Gastroesophageal sphincter (tissue), 4 donors: Measurements from ENCODE around the gene TEX14. TPM values are rescaled to one million over a fixed set of nuclear protein-coding genes. Genes with fewer than 3 reads are reported as not detected.
"Not testable (repeated sequence)": the region's sequence is repeated elsewhere in the genome, so short reads cannot be mapped to it uniquely, and the experiment has no call there.

Experiments
- ATAC-seq: fragments of 150-250 bp; one replicate; pipeline ENCODE4 v1.9.1; 2016; ENCODE audit warnings: mild to moderate bottlenecking, moderate library complexity
- H3K27ac ChIP-seq, 4 donors: fragments of 200-600 bp; sonication (generic) in 3 of 4; 1 replicate in 3 of 4; 2 replicates in 1 of 4; pipeline ENCODE4 v1.5.1; 2016 to 2019
- H3K27me3 ChIP-seq: fragments of 200-600 bp; sonication (generic); one replicate; pipeline ENCODE4 v1.5.1; 2019
- H3K36me3 ChIP-seq, 2 donors: fragments of 200-600 bp; sonication (generic); one replicate each; pipeline ENCODE4 v1.5.1; 2019; ENCODE audit warnings: control low read depth in 1 of 2
- H3K4me1 ChIP-seq, 3 donors: fragments of 200-600 bp; sonication (generic); 1 replicate in 2 of 3; 2 replicates in 1 of 3; pipeline ENCODE4 v1.5.1; 2016 to 2019; ENCODE audit warnings: control low read depth in 2 of 3
- H3K4me3 ChIP-seq, 2 donors: fragments of 200-600 bp; sonication (generic); one replicate each; pipeline ENCODE4 v1.5.1; 2019; ENCODE audit warnings: mild to moderate bottlenecking in 1 of 2, moderate library complexity in 1 of 2
- H3K9me3 ChIP-seq, 3 donors: fragments of 200-600 bp; sonication (generic); one replicate each; pipeline ENCODE4 v1.5.1; 2017 to 2019; ENCODE audit warnings: control low read depth in 2 of 3
- EP300 ChIP-seq: sonication (generic); formaldehyde crosslinking; IDR thresholded peaks from one replicate; pipeline ENCODE4 v1.6.1; 2017; ENCODE audit warnings: antibody characterized with exemption, mild to moderate bottlenecking
- POLR2A ChIP-seq, 2 donors: fragments of 450-650 bp; IDR thresholded peaks; one replicate each; pipeline ENCODE4 v1.6.1; 2017; ENCODE audit warnings: antibody characterized with exemption in 2 of 2, mild to moderate bottlenecking in 2 of 2, moderate library complexity in 1 of 2
- POLR2AphosphoS5 ChIP-seq: sonication (generic); formaldehyde crosslinking; IDR thresholded peaks from one replicate; pipeline ENCODE4 v1.6.1; 2017; ENCODE audit warnings: antibody characterized with exemption
- WGBS, 2 donors: methylation state at CpG; one replicate each; pipeline ENCODE4 v1.1.5; 2018; ENCODE audit warnings: low coverage in 1 of 2; 5-methylcytosine and 5-hydroxymethylcytosine counted together
- total RNA-seq, 4 donors: library from RNA; depleted of rRNA; stranded (reverse); fragments of >200 nt; gene quantifications; one replicate each; pipeline ENCODE4 v1.1.0, GENCODE V29; 2016
- TF ChIP-seq, protein P1 (sequence below), 4 experiments: fragments of 200-600 bp in 2 of 4; fragments of 450-650 bp in 2 of 4; sonication (generic) in 1 of 4; IDR thresholded peaks; one replicate each; pipeline ENCODE4 v1.5.1; 2017 to 2019; ENCODE audit warnings: antibody characterized with exemption in 4 of 4, mild to moderate bottlenecking in 2 of 4, moderate library complexity in 2 of 4

Gene TEX14
- total RNA-seq, 4 donors from 2014 or later = 0.05 to 0.78 (median 0.11) TPM

DNA sequence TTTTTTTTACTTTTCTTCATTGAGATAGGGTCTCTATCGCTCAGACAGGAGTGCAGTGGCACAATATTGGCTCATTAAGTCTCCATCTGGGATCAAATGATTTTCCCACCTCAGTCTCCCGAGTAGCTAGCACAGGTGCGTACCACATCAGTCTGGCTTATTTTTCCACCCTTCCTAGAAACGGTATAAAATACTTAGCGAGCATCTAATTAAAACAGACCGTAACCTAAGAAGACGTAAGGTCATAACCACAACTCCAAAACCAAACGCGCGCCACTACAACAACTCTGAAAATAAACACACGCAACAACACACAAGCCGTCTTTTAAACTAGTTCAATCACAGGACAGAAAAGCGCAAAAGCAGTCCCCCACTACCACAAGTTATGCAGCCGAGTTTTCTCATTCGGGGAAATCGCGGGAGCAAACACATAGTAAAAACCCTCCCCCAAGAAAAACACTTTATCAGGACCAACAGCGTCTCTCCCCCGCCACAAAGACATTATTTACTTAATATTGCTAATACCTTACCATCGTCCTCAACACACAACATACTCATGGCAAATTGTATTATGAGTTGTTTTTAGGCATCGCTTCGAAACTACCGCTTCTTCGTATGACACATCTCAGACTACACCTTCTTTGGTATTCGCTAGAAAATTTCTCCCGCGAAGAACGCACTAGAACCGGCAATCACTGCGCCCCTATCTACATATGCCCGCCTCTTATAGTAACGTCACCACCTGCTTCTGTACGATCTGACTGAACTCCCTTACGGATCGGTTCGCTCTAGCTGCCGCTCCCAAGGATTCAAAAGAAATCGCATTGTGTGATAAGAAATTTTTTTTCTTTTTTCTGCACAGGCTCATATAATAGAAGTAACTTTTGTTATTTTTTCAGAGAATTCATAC, 32.8 kb downstream of the TEX14 start:
- TF ChIP-seq, protein P1, sequence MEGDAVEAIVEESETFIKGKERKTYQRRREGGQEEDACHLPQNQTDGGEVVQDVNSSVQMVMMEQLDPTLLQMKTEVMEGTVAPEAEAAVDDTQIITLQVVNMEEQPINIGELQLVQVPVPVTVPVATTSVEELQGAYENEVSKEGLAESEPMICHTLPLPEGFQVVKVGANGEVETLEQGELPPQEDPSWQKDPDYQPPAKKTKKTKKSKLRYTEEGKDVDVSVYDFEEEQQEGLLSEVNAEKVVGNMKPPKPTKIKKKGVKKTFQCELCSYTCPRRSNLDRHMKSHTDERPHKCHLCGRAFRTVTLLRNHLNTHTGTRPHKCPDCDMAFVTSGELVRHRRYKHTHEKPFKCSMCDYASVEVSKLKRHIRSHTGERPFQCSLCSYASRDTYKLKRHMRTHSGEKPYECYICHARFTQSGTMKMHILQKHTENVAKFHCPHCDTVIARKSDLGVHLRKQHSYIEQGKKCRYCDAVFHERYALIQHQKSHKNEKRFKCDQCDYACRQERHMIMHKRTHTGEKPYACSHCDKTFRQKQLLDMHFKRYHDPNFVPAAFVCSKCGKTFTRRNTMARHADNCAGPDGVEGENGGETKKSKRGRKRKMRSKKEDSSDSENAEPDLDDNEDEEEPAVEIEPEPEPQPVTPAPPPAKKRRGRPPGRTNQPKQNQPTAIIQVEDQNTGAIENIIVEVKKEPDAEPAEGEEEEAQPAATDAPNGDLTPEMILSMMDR (IDR thresholded peaks at IDR 0.05) = peak in 1 of 4 experiments; percentile 24
- no peak for TF ChIP-seq EP300
- peak; percentile 89 to 96 for TF ChIP-seq POLR2A (IDR thresholded peaks at IDR 0.05)
- TF ChIP-seq POLR2AphosphoS5 = peak; percentile 100
- no peaks in the 10 kb centered on the region for H3K36me3 ChIP-seq
- 1 to 2% methylated on average over 32 to 38 of the region's 38 CpGs for WGBS, 2 donors
- peaks cover 0 to 11% (median 0%) of the 10 kb centered on the region in 3 donors for H3K4me1 ChIP-seq
- ATAC-seq = peak; percentile 93
- peak overlapping the region; percentile 75 to 84 (median 78) for H3K27ac ChIP-seq
- peak overlapping the region; percentile 26 to 48 for H3K4me3 ChIP-seq
- H3K9me3 ChIP-seq = no peaks in the 10 kb centered on the region
- no peaks in the 10 kb centered on the region for H3K27me3 ChIP-seq

DNA sequence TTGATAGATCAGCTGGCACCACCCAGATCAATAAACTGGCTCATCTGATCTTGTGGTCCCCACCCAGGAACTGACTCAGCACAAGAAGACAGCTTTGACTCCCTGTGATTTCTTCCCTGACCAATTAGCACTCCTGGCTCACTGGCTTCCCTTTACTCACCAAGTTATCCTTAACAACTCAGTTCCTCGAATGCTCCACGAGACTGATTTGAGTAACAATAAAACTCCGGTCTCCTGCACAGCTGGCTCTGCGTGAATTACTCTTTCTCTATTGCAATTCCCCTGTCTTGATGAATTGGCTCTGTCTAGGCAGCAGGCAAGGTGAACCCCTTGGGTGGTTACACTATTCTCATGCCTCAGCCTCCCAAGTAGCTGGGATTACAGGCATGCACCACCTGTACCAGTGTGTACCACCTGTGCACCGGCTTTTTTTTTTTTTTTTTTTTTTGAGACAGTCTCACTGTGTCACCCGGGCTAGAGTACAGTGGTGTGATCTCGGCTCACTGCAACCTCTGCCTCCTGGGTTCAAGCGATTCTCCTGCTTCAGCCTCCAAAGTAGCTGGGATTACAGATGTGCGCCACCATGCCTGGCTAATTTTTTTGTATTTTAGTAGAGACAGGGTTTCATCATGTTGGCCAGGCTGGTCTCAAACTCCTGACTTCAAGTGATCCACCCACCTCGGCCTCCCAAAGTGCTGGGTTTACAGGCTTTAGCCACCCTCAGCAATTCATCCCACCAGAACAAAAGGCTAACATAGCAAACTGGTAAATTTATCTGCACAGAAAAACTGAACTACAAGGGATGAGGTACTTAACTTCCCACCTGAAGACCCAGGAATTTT, 33.7 kb downstream of the TEX14 start:
- not testable (repeated sequence) for ATAC-seq, H3K36me3 ChIP-seq, H3K9me3 ChIP-seq, H3K27me3 ChIP-seq
- Histone ChIP-seq H3K4me3 (peak overlapping the region in 1 of 2 donors; percentile 48), H3K4me1 (peaks cover 0 to 11% (median 0%) of the 10 kb centered on the region in 3 donors), H3K27ac (peak overlapping the region; percentile 75 to 84 (median 78))
- 36 to 43% methylated on average over 4 to 7 of the region's 10 CpGs for WGBS, 2 donors

DNA sequence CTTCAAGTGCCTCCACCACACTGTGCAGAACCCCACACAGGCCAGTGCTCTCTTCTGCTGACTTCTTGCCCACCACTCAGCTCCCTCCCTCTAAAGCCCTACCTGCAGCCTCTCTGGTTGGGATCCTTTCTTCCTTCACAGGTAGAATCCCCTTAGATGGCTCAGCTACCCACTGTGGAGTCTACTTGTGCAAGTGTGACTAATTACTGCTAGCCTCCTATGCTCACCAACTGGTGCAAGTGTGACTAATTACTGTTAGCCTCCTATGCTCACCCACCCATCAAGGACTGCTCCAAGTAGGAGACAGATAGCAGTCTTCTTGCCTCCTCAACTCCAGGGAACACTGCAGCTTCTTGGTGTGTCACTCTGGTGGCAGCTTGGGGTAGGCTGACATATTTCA, 43.6 kb downstream of the TEX14 start:
- no peaks in the 10 kb centered on the region for H3K9me3 ChIP-seq
- no peak for TF ChIP-seq POLR2AphosphoS5
- TF ChIP-seq POLR2A (IDR thresholded peaks at IDR 0.05) = no peak
- TF ChIP-seq, protein P1 (IDR thresholded peaks at IDR 0.05) = no peak
- TF ChIP-seq EP300 = no peak
- H3K4me1 ChIP-seq = no peaks in the 10 kb centered on the region
- no peak overlapping the region for H3K27ac ChIP-seq
- no peak overlapping the region for H3K4me3 ChIP-seq
- no peaks in the 10 kb centered on the region for H3K36me3 ChIP-seq
- ATAC-seq = no peak
- no peaks in the 10 kb centered on the region for H3K27me3 ChIP-seq

DNA sequence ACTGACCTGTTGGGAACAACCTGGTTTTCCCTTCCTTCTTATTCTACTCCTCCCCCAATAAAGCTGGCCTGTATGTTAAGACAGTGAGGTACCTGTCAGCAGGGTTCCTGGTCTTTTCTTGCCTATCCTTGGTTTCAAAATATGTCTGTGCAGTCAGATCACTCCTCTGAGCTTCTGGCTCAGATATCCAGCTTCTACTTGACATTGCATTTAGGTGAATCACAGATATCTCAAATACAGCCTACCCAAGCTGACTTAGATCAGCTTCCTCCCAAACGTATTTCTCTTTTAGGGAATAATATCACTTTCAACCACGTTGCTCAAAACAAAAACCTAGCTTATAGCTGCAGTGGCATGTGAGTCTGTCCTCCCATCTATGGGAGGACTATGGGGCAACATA, 48.7 kb downstream of the TEX14 start:
- no peaks in the 10 kb centered on the region for H3K27me3 ChIP-seq
- H3K9me3 ChIP-seq = no peaks in the 10 kb centered on the region
- H3K36me3 ChIP-seq = no peaks in the 10 kb centered on the region
- no peaks in the 10 kb centered on the region for H3K4me1 ChIP-seq
- no peak overlapping the region for H3K27ac ChIP-seq
- H3K4me3 ChIP-seq = no peak overlapping the region
- WGBS, 2 donors = 53 to 67% methylated on average over 2 of the region's 2 CpGs
- TF ChIP-seq POLR2AphosphoS5 = no peak
- TF ChIP-seq, protein P1 (IDR thresholded peaks at IDR 0.05) = no peak
- TF ChIP-seq EP300 = no peak
- TF ChIP-seq POLR2A (IDR thresholded peaks at IDR 0.05) = no peak
- no peak for ATAC-seq

DNA sequence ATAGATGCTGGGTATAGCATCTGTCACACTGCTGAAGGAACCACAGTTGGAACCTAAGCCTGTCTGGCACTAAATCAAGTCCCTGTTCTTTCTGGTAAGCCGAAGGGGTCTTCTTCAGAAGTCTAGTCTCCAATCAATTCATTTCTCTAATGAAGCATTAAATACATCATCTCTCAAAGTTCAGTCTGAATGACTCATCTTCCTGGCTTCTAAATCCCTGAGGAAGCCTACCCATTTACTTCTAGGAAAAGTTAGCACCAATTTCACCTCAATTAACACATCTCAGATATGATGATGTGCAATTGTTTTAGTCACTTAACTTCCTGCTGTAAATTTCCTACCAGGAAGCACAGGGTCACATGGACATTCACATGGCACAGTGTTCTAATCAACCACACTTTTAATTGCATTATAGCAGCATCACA, 49.9 kb downstream of the TEX14 start:
- WGBS, 2 donors = 35 to 92% methylated on average over 1 of the region's 1 CpG
- ATAC-seq = no peak
- no peaks in the 10 kb centered on the region for H3K27me3 ChIP-seq
- H3K4me1 ChIP-seq = no peaks in the 10 kb centered on the region
- no peak overlapping the region for H3K4me3 ChIP-seq
- no peak for TF ChIP-seq EP300
- TF ChIP-seq POLR2A (IDR thresholded peaks at IDR 0.05) = no peak
- TF ChIP-seq, protein P1 (IDR thresholded peaks at IDR 0.05) = no peak
- peak; percentile 22 for TF ChIP-seq POLR2AphosphoS5
- no peak overlapping the region for H3K27ac ChIP-seq
- H3K36me3 ChIP-seq = no peaks in the 10 kb centered on the region
- H3K9me3 ChIP-seq = no peaks in the 10 kb centered on the region
